GM23338 (cell line): ENCODE data around the gene RAC3. TPM values are rescaled to one million over a fixed set of nuclear protein-coding genes. Genes with fewer than 3 reads are reported as not detected.

Source experiments
- ATAC-seq: fragments of 200-7000 bp; cut with Tn5 transposase; 3 replicates; pipeline ENCODE4 v1.9.1; 2020
- DNase-seq: peaks from one replicate; pipeline ENCODE4 v3.0.0-alpha.2; 2015; ENCODE audit warnings: low spot score
- H2AFZ ChIP-seq: fragments of 200-600 bp; sonication (generic); 2 replicates; pipeline ENCODE4 v1.8.0; 2016; ENCODE audit warnings: antibody characterized with exemption, mild to moderate bottlenecking, moderate library complexity
- H3F3A ChIP-seq: fragments of 200-600 bp; sonication (generic); replicated peaks from 2 replicates; pipeline ENCODE4 v1.8.0; 2017; ENCODE audit warnings: antibody characterized with exemption, mixed run types, low read depth
- H3K27ac ChIP-seq: fragments of 200-600 bp; sonication (generic); 2 replicates; pipeline ENCODE4 v1.6.1; 2016; ENCODE audit warnings: low read depth
- H3K27me3 ChIP-seq: fragments of 200-600 bp; sonication (generic); 2 replicates; pipeline ENCODE4 v1.8.0; 2016; ENCODE audit warnings: mild to moderate bottlenecking, mixed run types, moderate library complexity; ENCODE audit not compliant: insufficient read depth
- H3K36me3 ChIP-seq: fragments of 200-600 bp; sonication (generic); 2 replicates; pipeline ENCODE4 v1.8.0; 2016; ENCODE audit warnings: mild to moderate bottlenecking; ENCODE audit not compliant: insufficient read depth
- H3K4me1 ChIP-seq: fragments of 200-600 bp; sonication (generic); 2 replicates; pipeline ENCODE4 v1.8.0; 2016; ENCODE audit warnings: mild to moderate bottlenecking, moderate library complexity; ENCODE audit not compliant: insufficient read depth
- H3K4me2 ChIP-seq: fragments of 200-600 bp; sonication (generic); 2 replicates; pipeline ENCODE4 v1.7.1; 2017; ENCODE audit warnings: mixed run types
- H3K4me3 ChIP-seq: fragments of 200-600 bp; sonication (generic); 2 replicates; pipeline ENCODE4 v1.6.1; 2016; ENCODE audit warnings: mixed run types
- H3K79me2 ChIP-seq: fragments of 200-600 bp; sonication (generic); replicated peaks from 2 replicates; pipeline ENCODE4 v1.8.0; 2017; ENCODE audit warnings: mild to moderate bottlenecking; ENCODE audit not compliant: insufficient read depth
- H3K9me2 ChIP-seq: fragments of 200-600 bp; sonication (generic); 2 replicates; pipeline ENCODE4 v1.8.0; 2017; ENCODE audit not compliant: insufficient read depth
- H4K20me1 ChIP-seq: fragments of 200-600 bp; sonication (generic); replicated peaks from 2 replicates; pipeline ENCODE4 v1.8.0; 2017; ENCODE audit warnings: mild to moderate bottlenecking; ENCODE audit not compliant: insufficient read depth
- H3K27ac Mint-ChIP-seq: 2 replicates; pipeline ENCODE4 v1.8.0; 2020; ENCODE audit warnings: inconsistent platforms, mild to moderate bottlenecking, moderate library complexity, mixed read lengths
- H3K27me3 Mint-ChIP-seq: 3 replicates; pipeline ENCODE4 v1.8.0; 2022; ENCODE audit warnings: low read depth, mild to moderate bottlenecking, moderate library complexity, mixed read lengths, inconsistent platforms; ENCODE audit not compliant: insufficient read depth, poor library complexity
- H3K36me3 Mint-ChIP-seq: 3 replicates; pipeline ENCODE4 v1.8.0; 2021; ENCODE audit warnings: low read depth, mild to moderate bottlenecking, inconsistent platforms, moderate library complexity, mixed read lengths
- H3K4me1 Mint-ChIP-seq: 3 replicates; pipeline ENCODE4 v1.8.0; 2020; ENCODE audit warnings: mild to moderate bottlenecking, inconsistent platforms, mixed read lengths
- H3K4me3 Mint-ChIP-seq: 3 replicates; pipeline ENCODE4 v1.8.0; 2021; ENCODE audit warnings: moderate library complexity, mild to moderate bottlenecking, inconsistent platforms, mixed read lengths
- H3K9me3 Mint-ChIP-seq: 3 replicates; pipeline ENCODE4 v1.8.0; 2020; ENCODE audit warnings: moderate library complexity, mild to moderate bottlenecking, inconsistent platforms, mixed read lengths
- CREB1 ChIP-seq: fragments of 250-450 bp; sonication (Bioruptor Pico); IDR thresholded peaks from 2 replicates; pipeline ENCODE4 v1.5.0; 2020; ENCODE audit warnings: low read depth, mild to moderate bottlenecking, moderate library complexity
- CTCF ChIP-seq, 2 experiments: fragments of 200-600 bp in 1 of 2; sonication (generic) in 1 of 2; conservative IDR thresholded peaks; 2 replicates each; pipeline versions ENCODE4 v1.5.1 to v1.6.1; 2016 to 2017; ENCODE audit warnings: antibody characterized with exemption in 2 of 2, low read depth in 2 of 2, mild to moderate bottlenecking in 2 of 2, moderate library complexity in 1 of 2
- EZH2 ChIP-seq: fragments of 200-600 bp; sonication (generic); IDR thresholded peaks from one replicate; pipeline ENCODE4 v1.8.0; 2017; ENCODE audit warnings: antibody characterized with exemption, mild to moderate bottlenecking, low read depth; ENCODE audit not compliant: unreplicated experiment
- EZH2phosphoT487 ChIP-seq: fragments of 200-600 bp; sonication (generic); IDR thresholded peaks from one replicate; pipeline ENCODE4 v1.8.1; 2018; ENCODE audit warnings: antibody characterized with exemption; ENCODE audit not compliant: unreplicated experiment
- JUNB ChIP-seq: IDR thresholded peaks from one replicate; pipeline ENCODE4 v1.6.1; 2016; ENCODE audit warnings: antibody characterized with exemption; ENCODE audit not compliant: unreplicated experiment
- NANOG ChIP-seq: IDR thresholded peaks from 2 replicates; pipeline ENCODE4 v1.6.1; 2016; ENCODE audit warnings: antibody characterized with exemption, borderline replicate concordance
- POLR2AphosphoS5 ChIP-seq: IDR thresholded peaks from 2 replicates; pipeline ENCODE4 v1.6.1; 2016; ENCODE audit warnings: antibody characterized with exemption, low read depth
- STAT1 ChIP-seq: IDR thresholded peaks from one replicate; pipeline ENCODE4 v1.6.1; 2016; ENCODE audit warnings: antibody characterized with exemption; ENCODE audit not compliant: unreplicated experiment
- ZNF114 ChIP-seq: fragments of 250-450 bp; sonication (Bioruptor Pico); IDR thresholded peaks from 2 replicates; pipeline ENCODE4 v1.5.0; 2020; ENCODE audit warnings: mild to moderate bottlenecking, moderate library complexity
- ZNF331 ChIP-seq: fragments of 250-450 bp; sonication (Bioruptor Pico); IDR thresholded peaks from 2 replicates; pipeline ENCODE4 v1.5.0; 2020; ENCODE audit warnings: low read depth, mild to moderate bottlenecking, moderate library complexity
- ZNF462 ChIP-seq: fragments of 250-450 bp; sonication (Bioruptor Pico); IDR thresholded peaks from 2 replicates; pipeline ENCODE4 v1.5.0; 2020; ENCODE audit warnings: mild to moderate bottlenecking, moderate library complexity
- polyA plus RNA-seq: library from polyadenylated mRNA; unstranded; fragments of >200 nt; fragmentation: Nextera tagmentation; extraction: Ambion mirVana; gene quantifications from 2 replicates; pipeline ENCODE4 v1.2.1, GENCODE V29; 2016
- total RNA-seq: library from RNA; depleted of rRNA; stranded (reverse); fragments of >200 nt; shearing (Covaris generic); gene quantifications from 2 replicates; pipeline ENCODE4 v1.2.3, GENCODE V29; 2014
- TF ChIP-seq, protein P1 (sequence below): IDR thresholded peaks from 2 replicates; pipeline ENCODE4 v1.6.1; 2016; ENCODE audit warnings: antibody characterized with exemption
- TF ChIP-seq, protein P2 (sequence below): IDR thresholded peaks from one replicate; pipeline ENCODE4 v1.6.1; 2018; ENCODE audit warnings: antibody characterized with exemption; ENCODE audit not compliant: unreplicated experiment

RAC3 gene
- total and polyA plus RNA-seq, 2 experiments from 2014 or later = 31.5 to 293 TPM

DNA sequence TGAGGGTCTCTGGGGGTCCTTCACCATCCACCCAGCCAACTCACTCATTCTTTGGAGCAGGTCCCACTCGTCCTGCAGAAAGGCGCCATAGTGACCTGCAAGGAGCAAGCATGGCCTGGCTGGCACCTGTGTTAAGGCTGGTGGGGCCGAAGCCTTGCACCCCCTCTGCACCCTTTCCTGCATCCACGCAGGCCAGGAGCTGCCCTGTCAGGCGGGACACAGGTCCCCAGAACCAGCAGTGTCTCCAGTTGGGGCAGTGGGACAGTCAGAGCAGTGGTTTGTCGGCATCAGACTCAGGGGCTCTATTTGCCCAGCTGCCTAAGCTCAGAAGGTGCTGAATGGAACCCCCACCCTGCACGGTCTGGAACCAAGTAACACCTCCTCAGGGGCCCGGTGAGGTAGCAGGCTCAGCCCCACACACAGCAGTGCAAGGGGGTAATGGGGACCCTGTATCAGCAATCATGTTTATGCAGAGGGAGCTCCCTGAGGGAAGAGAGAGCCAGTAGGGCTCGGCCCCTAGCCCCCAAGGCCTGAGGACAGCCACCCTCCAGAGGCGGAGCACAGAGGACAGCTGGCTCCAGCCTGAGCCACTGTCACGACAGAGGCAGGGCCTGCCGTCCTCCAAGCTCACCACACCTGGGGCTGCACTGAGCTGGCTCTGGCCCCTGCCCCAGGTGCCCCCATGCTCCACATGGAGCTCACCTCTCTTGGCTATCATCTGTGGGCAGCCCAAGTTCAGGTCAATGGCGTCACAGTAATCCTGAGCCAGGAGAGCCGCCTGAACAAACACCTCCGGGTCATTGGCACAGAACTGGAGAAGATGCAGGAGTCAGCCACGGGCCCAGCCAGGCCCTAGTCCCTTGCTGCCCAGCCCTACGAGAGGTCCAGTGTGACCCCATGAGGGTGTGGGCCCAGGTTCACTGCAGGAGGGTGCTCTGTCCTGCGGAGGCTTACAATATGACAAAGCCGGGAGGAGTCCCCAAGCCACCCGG lies 32.2 kb downstream of the RAC3 start:
- Mint-ChIP-seq H3K4me1 (peaks cover 4% of the 10 kb centered on the region; the same call in 2 of the 3 replicates), H3K27me3 (peaks cover 5% of the 10 kb centered on the region), H3K9me3 (no peaks in the 10 kb centered on the region), H3K27ac (no peak overlapping the region), H3K36me3 (peaks cover 4% of the 10 kb centered on the region), H3K4me3 (peak overlapping the region; percentile 72)
- H3F3A ChIP-seq = peaks cover 7% of the 10 kb centered on the region; the same call in 1 of the 2 replicates
- TF ChIP-seq EZH2 = no peak
- TF ChIP-seq CTCF (conservative IDR thresholded peaks at IDR 0.05; ENCODE audit: low read depth in 2 of 2) = no peak
- TF ChIP-seq ZNF114 (CRISPR knock-in tag) = no peak
- no peak for TF ChIP-seq ZNF331
- no peak for TF ChIP-seq STAT1
- no peak for TF ChIP-seq CREB1 (CRISPR knock-in tag)
- TF ChIP-seq, protein P1, sequence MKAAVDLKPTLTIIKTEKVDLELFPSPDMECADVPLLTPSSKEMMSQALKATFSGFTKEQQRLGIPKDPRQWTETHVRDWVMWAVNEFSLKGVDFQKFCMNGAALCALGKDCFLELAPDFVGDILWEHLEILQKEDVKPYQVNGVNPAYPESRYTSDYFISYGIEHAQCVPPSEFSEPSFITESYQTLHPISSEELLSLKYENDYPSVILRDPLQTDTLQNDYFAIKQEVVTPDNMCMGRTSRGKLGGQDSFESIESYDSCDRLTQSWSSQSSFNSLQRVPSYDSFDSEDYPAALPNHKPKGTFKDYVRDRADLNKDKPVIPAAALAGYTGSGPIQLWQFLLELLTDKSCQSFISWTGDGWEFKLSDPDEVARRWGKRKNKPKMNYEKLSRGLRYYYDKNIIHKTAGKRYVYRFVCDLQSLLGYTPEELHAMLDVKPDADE = no peak
- no peak for TF ChIP-seq NANOG
- no peak for TF ChIP-seq ZNF462
- TF ChIP-seq, protein P2, sequence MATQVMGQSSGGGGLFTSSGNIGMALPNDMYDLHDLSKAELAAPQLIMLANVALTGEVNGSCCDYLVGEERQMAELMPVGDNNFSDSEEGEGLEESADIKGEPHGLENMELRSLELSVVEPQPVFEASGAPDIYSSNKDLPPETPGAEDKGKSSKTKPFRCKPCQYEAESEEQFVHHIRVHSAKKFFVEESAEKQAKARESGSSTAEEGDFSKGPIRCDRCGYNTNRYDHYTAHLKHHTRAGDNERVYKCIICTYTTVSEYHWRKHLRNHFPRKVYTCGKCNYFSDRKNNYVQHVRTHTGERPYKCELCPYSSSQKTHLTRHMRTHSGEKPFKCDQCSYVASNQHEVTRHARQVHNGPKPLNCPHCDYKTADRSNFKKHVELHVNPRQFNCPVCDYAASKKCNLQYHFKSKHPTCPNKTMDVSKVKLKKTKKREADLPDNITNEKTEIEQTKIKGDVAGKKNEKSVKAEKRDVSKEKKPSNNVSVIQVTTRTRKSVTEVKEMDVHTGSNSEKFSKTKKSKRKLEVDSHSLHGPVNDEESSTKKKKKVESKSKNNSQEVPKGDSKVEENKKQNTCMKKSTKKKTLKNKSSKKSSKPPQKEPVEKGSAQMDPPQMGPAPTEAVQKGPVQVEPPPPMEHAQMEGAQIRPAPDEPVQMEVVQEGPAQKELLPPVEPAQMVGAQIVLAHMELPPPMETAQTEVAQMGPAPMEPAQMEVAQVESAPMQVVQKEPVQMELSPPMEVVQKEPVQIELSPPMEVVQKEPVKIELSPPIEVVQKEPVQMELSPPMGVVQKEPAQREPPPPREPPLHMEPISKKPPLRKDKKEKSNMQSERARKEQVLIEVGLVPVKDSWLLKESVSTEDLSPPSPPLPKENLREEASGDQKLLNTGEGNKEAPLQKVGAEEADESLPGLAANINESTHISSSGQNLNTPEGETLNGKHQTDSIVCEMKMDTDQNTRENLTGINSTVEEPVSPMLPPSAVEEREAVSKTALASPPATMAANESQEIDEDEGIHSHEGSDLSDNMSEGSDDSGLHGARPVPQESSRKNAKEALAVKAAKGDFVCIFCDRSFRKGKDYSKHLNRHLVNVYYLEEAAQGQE = no peak
- no peak for TF ChIP-seq EZH2phosphoT487
- no peak for TF ChIP-seq POLR2AphosphoS5
- no peak for TF ChIP-seq JUNB
- no peaks in the 10 kb centered on the region for H3K9me2 ChIP-seq
- H4K20me1 ChIP-seq = no peaks in the 10 kb centered on the region
- no peak overlapping the region for H3K4me3 ChIP-seq
- DNase-seq (no peak), ATAC-seq (no peak)
- no peaks in the 10 kb centered on the region for H3K4me1 ChIP-seq
- no peak overlapping the region for H2AFZ ChIP-seq
- H3K4me2 ChIP-seq = no peak overlapping the region
- H3K79me2 ChIP-seq = no peaks in the 10 kb centered on the region
- H3K36me3 ChIP-seq = no peaks in the 10 kb centered on the region
- H3K27me3 ChIP-seq = no peaks in the 10 kb centered on the region
- no peak overlapping the region for H3K27ac ChIP-seq
